Tibial nerve (tissue), 4 donors: Measurements from ENCODE around the gene CCDC183.

ENCODE experiments used
- EP300 ChIP-seq, 2 donors: sonication (generic); formaldehyde crosslinking; IDR thresholded peaks; one replicate each; pipeline ENCODE4 v1.6.1; 2017; ENCODE audit warnings: antibody characterized with exemption in 2 of 2, mild to moderate bottlenecking in 1 of 2
- POLR2A ChIP-seq, 2 donors: fragments of 450-650 bp; IDR thresholded peaks; one replicate each; pipeline ENCODE4 v1.6.1; 2017; ENCODE audit warnings: antibody characterized with exemption in 2 of 2, mild to moderate bottlenecking in 2 of 2, moderate library complexity in 2 of 2
- TF ChIP-seq, protein P1 (sequence below), 5 experiments: fragments of 200-600 bp in 3 of 5; fragments of 450-650 bp in 2 of 5; sonication (generic) in 3 of 5; IDR thresholded peaks; one replicate each; pipeline ENCODE4 v1.5.1; 2016 to 2019; ENCODE audit warnings: antibody characterized with exemption in 5 of 5, mild to moderate bottlenecking in 3 of 5, moderate library complexity in 2 of 5

DNA sequence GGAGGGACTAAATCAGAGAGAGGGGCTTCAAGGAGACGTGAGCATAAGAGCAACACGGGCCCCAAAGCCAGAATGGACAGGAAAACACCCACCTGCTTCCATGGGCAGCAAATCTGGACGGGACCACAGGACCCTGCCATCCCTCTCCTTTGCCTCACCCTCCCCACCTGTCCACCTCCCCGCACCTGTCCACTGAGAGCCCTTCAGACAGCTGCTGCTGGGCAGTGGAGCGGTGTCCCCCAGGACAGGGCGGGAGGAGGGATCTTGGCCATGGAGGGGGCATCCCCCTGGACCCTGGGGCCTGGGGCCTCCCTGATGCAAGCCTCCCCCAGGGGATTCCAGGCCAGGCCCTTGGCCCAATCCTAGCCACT, 2.6 kb downstream of the CCDC183 start:
- TF ChIP-seq, protein P1, sequence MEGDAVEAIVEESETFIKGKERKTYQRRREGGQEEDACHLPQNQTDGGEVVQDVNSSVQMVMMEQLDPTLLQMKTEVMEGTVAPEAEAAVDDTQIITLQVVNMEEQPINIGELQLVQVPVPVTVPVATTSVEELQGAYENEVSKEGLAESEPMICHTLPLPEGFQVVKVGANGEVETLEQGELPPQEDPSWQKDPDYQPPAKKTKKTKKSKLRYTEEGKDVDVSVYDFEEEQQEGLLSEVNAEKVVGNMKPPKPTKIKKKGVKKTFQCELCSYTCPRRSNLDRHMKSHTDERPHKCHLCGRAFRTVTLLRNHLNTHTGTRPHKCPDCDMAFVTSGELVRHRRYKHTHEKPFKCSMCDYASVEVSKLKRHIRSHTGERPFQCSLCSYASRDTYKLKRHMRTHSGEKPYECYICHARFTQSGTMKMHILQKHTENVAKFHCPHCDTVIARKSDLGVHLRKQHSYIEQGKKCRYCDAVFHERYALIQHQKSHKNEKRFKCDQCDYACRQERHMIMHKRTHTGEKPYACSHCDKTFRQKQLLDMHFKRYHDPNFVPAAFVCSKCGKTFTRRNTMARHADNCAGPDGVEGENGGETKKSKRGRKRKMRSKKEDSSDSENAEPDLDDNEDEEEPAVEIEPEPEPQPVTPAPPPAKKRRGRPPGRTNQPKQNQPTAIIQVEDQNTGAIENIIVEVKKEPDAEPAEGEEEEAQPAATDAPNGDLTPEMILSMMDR (IDR thresholded peaks at IDR 0.05) = no peak
- no peak for TF ChIP-seq POLR2A (IDR thresholded peaks at IDR 0.05)
- TF ChIP-seq EP300 (IDR thresholded peaks at IDR 0.05) = no peak
